Measurements from ENCODE around the gene PRKACB. TPM values are rescaled to one million over a fixed set of nuclear protein-coding genes. Genes with fewer than 3 reads are reported as not detected.
"Not testable (repeated sequence)": the region's sequence is repeated elsewhere in the genome, so short reads cannot be mapped to it uniquely, and the experiment has no call there.

Gene PRKACB
- total and polyA plus RNA-seq, 4 donors, result 5.9 to 18.2 (median 8.9) TPM

DNA sequence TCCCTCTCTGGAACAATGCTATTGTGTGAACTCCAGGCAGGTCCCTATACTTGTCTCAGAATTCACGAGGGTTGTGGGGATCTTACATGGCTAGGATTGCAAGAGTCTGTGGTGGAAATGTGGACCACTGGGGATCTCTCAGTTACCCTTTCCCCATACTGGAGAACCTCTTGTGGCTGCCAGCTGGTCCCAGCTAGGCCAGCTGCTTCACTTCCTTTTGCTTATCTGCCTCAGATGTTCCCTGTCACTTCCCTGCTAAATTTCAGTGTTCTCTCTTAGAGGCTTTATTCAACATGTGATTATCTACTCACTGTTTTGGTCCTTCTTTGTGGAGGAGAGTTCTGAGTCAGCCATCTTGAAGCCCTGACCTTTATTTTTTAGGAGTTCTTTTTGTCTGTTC is 81.6 kb downstream of the PRKACB start:
- Histone ChIP-seq H3K36me3 (ENCODE audit: control insufficient read depth in 4 of 4, insufficient read depth in 3 of 4, low read depth in 1 of 4, low read length in 3 of 4) (no peaks in the 10 kb centered on the region), H3K4me3 (ENCODE audit: low read depth in 1 of 3, low read length in 3 of 3) (no peak overlapping the region), H3K9me3 (ENCODE audit: control insufficient read depth in 4 of 4, low read length in 3 of 4) (peaks cover 0 to 2% (median 0%) of the 10 kb centered on the region in 4 donors), H3K4me1 (ENCODE audit: control insufficient read depth in 4 of 4, insufficient read depth in 4 of 4, low read length in 3 of 4) (no peaks in the 10 kb centered on the region), H3K27ac (ENCODE audit: low read depth in 1 of 2, low read length in 2 of 2) (no peak overlapping the region), H3K27me3 (ENCODE audit: control insufficient read depth in 4 of 4, insufficient read depth in 4 of 4, low read length in 3 of 4) (no peaks in the 10 kb centered on the region), H3K9ac (ENCODE audit: low read depth in 1 of 2, low read length in 2 of 2) (no peak overlapping the region)
- TF ChIP-seq RXRA (IDR thresholded peaks at IDR 0.05) (no peak), RAD21 (IDR thresholded peaks at IDR 0.05) (no peak), HNF4A (conservative IDR thresholded peaks at IDR 0.05) (no peak), GABPA (IDR thresholded peaks at IDR 0.05 in 1 of 2, conservative IDR thresholded peaks at IDR 0.05 in 1 of 2) (no peak), EGR1 (IDR thresholded peaks at IDR 0.05; ENCODE audit: low read depth in 2 of 2) (no peak), TAF1 (conservative IDR thresholded peaks at IDR 0.05) (no peak), SP1 (IDR thresholded peaks at IDR 0.05) (no peak), NR2F2 (IDR thresholded peaks at IDR 0.05) (no peak), JUND (IDR thresholded peaks at IDR 0.05) (no peak), HNF4G (IDR thresholded peaks at IDR 0.05) (no peak), FOXA1 (IDR thresholded peaks at IDR 0.05) (no peak), FOXA2 (IDR thresholded peaks at IDR 0.05) (no peak), YY1 (IDR thresholded peaks at IDR 0.05) (no peak)
- TF ChIP-seq, protein P1, sequence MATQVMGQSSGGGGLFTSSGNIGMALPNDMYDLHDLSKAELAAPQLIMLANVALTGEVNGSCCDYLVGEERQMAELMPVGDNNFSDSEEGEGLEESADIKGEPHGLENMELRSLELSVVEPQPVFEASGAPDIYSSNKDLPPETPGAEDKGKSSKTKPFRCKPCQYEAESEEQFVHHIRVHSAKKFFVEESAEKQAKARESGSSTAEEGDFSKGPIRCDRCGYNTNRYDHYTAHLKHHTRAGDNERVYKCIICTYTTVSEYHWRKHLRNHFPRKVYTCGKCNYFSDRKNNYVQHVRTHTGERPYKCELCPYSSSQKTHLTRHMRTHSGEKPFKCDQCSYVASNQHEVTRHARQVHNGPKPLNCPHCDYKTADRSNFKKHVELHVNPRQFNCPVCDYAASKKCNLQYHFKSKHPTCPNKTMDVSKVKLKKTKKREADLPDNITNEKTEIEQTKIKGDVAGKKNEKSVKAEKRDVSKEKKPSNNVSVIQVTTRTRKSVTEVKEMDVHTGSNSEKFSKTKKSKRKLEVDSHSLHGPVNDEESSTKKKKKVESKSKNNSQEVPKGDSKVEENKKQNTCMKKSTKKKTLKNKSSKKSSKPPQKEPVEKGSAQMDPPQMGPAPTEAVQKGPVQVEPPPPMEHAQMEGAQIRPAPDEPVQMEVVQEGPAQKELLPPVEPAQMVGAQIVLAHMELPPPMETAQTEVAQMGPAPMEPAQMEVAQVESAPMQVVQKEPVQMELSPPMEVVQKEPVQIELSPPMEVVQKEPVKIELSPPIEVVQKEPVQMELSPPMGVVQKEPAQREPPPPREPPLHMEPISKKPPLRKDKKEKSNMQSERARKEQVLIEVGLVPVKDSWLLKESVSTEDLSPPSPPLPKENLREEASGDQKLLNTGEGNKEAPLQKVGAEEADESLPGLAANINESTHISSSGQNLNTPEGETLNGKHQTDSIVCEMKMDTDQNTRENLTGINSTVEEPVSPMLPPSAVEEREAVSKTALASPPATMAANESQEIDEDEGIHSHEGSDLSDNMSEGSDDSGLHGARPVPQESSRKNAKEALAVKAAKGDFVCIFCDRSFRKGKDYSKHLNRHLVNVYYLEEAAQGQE (IDR thresholded peaks at IDR 0.05), result no peak
- TF ChIP-seq, protein P2, sequence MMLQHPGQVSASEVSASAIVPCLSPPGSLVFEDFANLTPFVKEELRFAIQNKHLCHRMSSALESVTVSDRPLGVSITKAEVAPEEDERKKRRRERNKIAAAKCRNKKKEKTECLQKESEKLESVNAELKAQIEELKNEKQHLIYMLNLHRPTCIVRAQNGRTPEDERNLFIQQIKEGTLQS (IDR thresholded peaks at IDR 0.05), result no peak
- TF ChIP-seq, protein P3, sequence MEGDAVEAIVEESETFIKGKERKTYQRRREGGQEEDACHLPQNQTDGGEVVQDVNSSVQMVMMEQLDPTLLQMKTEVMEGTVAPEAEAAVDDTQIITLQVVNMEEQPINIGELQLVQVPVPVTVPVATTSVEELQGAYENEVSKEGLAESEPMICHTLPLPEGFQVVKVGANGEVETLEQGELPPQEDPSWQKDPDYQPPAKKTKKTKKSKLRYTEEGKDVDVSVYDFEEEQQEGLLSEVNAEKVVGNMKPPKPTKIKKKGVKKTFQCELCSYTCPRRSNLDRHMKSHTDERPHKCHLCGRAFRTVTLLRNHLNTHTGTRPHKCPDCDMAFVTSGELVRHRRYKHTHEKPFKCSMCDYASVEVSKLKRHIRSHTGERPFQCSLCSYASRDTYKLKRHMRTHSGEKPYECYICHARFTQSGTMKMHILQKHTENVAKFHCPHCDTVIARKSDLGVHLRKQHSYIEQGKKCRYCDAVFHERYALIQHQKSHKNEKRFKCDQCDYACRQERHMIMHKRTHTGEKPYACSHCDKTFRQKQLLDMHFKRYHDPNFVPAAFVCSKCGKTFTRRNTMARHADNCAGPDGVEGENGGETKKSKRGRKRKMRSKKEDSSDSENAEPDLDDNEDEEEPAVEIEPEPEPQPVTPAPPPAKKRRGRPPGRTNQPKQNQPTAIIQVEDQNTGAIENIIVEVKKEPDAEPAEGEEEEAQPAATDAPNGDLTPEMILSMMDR (IDR thresholded peaks at IDR 0.05; ENCODE audit: low read depth, low read length, missing input control), result no peak
- TF ChIP-seq, protein P4, sequence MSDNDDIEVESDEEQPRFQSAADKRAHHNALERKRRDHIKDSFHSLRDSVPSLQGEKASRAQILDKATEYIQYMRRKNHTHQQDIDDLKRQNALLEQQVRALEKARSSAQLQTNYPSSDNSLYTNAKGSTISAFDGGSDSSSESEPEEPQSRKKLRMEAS (IDR thresholded peaks at IDR 0.05), result no peak
- TF ChIP-seq, protein P5, sequence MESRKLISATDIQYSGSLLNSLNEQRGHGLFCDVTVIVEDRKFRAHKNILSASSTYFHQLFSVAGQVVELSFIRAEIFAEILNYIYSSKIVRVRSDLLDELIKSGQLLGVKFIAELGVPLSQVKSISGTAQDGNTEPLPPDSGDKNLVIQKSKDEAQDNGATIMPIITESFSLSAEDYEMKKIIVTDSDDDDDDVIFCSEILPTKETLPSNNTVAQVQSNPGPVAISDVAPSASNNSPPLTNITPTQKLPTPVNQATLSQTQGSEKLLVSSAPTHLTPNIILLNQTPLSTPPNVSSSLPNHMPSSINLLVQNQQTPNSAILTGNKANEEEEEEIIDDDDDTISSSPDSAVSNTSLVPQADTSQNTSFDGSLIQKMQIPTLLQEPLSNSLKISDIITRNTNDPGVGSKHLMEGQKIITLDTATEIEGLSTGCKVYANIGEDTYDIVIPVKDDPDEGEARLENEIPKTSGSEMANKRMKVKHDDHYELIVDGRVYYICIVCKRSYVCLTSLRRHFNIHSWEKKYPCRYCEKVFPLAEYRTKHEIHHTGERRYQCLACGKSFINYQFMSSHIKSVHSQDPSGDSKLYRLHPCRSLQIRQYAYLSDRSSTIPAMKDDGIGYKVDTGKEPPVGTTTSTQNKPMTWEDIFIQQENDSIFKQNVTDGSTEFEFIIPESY (IDR thresholded peaks at IDR 0.05), result no peak
- DNase-seq (ENCODE audit: low spot score), result no peak
- WGBS, result 78% methylated on average over 1 of the region's 1 CpG

DNA sequence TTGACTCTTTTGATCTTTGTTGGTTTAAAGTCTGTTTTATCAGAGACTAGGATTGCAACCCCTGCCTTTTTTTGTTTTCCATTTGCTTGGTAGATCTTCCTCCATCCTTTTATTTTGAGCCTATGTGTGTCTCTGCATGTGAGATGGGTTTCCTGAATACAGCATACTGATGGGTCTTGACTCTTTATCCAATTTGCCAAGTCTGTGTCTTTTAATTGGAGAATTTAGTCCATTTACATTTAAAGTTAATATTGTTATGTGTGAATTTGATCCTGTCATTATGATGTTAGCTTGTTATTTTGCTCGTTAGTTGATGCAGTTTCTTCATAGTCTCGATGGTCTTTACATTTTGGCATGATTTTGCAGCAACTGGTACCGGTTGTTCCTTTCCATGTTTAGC is 88.6 kb downstream of the PRKACB start:
- not testable (repeated sequence) for H3K9me3 ChIP-seq (ENCODE audit: control insufficient read depth in 4 of 4, low read length in 3 of 4); DNase-seq (ENCODE audit: low spot score); H3K9ac ChIP-seq (ENCODE audit: low read depth in 1 of 2, low read length in 2 of 2); H3K27me3 ChIP-seq (ENCODE audit: control insufficient read depth in 4 of 4, insufficient read depth in 4 of 4, low read length in 3 of 4); H3K27ac ChIP-seq (ENCODE audit: low read depth in 1 of 2, low read length in 2 of 2); H3K4me1 ChIP-seq (ENCODE audit: control insufficient read depth in 4 of 4, insufficient read depth in 4 of 4, low read length in 3 of 4); H3K4me3 ChIP-seq (ENCODE audit: low read depth in 1 of 3, low read length in 3 of 3); H3K36me3 ChIP-seq (ENCODE audit: control insufficient read depth in 4 of 4, insufficient read depth in 3 of 4, low read depth in 1 of 4, low read length in 3 of 4)
- WGBS, result over 99% methylated on average over 3 of the region's 3 CpGs
